Measurements from ENCODE around the gene MAML1. TPM values are rescaled to one million over a fixed set of nuclear protein-coding genes. Genes with fewer than 3 reads are reported as not detected.
"Not testable (repeated sequence)": the region's sequence is repeated elsewhere in the genome, so short reads cannot be mapped to it uniquely, and the experiment has no call there.

MAML1 gene
- total RNA-seq, 1 experiment from 2014 or later, result 10.6 TPM

DNA sequence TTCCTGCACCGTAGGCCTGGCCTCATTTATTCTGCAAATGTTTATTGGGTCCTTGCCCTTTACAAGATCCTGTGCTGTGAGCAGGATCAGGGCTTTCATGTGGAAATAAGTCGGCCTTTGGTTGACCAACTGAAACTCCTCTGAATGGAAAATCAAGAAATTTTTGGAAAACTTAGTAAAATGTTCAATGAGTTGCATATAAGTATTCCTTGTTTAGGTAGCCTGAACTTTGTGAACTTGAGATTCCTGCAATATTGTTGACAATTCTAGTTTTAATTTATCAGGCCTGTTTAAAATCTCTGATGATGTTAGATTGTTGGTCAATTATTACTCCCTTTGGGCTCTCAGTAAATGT, 1.1 kb downstream of the MAML1 start:
- H3F3A ChIP-seq (ENCODE audit: low read length, unreplicated experiment), result peaks cover 8% of the 10 kb centered on the region
- H3K4me3 ChIP-seq (ENCODE audit: low read length), result peak overlapping the region; percentile 85
- TSS peak; percentile 5 for BruUV-seq (replicated peaks)
- H3K27me3 ChIP-seq (ENCODE audit: low read length), result no peaks in the 10 kb centered on the region
- intact Hi-C loops (cut with micrococcal nuclease), result loop anchor here (2.0 kb wide), 2 partner anchors 29 to 35 kb away; partner anchors contain the start of gene CANX
- H3K4me2 ChIP-seq (ENCODE audit: low read length), result peak overlapping the region; percentile 93
- peaks cover 19% of the 10 kb centered on the region; the same call in 1 of the 2 replicates for H3K4me1 ChIP-seq (ENCODE audit: insufficient read depth, low read length)
- no peak overlapping the region for H2AFZ ChIP-seq (ENCODE audit: low read length)
- no peak overlapping the region for H3K27ac ChIP-seq (ENCODE audit: low read length)
- ATAC-seq, result no peak
- peaks cover 17% of the 10 kb centered on the region; the same call in 1 of the 2 replicates for H4K20me1 ChIP-seq (ENCODE audit: low read length)
- peak overlapping the region; percentile 85 for H3K9ac ChIP-seq (ENCODE audit: low read length)
- peaks cover 56% of the 10 kb centered on the region for H3K79me2 ChIP-seq (ENCODE audit: low read length)
- no peaks in the 10 kb centered on the region for H3K9me2 ChIP-seq (replicated peaks; ENCODE audit: low read length)
- CTCF ChIA-PET, result no interaction called here
- no peak for DNase-seq
- H3K36me3 ChIP-seq (ENCODE audit: low read depth, low read length), result peaks cover 18% of the 10 kb centered on the region; the same call in 1 of the 2 replicates
- POLR2A ChIA-PET (ENCODE audit: unreplicated experiment), result no interaction called here
- TF ChIP-seq EZH2 (IDR thresholded peaks at IDR 0.05; ENCODE audit: low read length, unreplicated experiment) (no peak), EZH2phosphoT487 (IDR thresholded peaks at IDR 0.05; ENCODE audit: borderline replicate concordance, low read length) (no peak)
- TF ChIP-seq, protein P1, sequence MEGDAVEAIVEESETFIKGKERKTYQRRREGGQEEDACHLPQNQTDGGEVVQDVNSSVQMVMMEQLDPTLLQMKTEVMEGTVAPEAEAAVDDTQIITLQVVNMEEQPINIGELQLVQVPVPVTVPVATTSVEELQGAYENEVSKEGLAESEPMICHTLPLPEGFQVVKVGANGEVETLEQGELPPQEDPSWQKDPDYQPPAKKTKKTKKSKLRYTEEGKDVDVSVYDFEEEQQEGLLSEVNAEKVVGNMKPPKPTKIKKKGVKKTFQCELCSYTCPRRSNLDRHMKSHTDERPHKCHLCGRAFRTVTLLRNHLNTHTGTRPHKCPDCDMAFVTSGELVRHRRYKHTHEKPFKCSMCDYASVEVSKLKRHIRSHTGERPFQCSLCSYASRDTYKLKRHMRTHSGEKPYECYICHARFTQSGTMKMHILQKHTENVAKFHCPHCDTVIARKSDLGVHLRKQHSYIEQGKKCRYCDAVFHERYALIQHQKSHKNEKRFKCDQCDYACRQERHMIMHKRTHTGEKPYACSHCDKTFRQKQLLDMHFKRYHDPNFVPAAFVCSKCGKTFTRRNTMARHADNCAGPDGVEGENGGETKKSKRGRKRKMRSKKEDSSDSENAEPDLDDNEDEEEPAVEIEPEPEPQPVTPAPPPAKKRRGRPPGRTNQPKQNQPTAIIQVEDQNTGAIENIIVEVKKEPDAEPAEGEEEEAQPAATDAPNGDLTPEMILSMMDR (conservative IDR thresholded peaks at IDR 0.05; ENCODE audit: low read depth, low read length), result no peak
- H3K9me3 ChIP-seq (ENCODE audit: low read length), result no peaks in the 10 kb centered on the region

DNA sequence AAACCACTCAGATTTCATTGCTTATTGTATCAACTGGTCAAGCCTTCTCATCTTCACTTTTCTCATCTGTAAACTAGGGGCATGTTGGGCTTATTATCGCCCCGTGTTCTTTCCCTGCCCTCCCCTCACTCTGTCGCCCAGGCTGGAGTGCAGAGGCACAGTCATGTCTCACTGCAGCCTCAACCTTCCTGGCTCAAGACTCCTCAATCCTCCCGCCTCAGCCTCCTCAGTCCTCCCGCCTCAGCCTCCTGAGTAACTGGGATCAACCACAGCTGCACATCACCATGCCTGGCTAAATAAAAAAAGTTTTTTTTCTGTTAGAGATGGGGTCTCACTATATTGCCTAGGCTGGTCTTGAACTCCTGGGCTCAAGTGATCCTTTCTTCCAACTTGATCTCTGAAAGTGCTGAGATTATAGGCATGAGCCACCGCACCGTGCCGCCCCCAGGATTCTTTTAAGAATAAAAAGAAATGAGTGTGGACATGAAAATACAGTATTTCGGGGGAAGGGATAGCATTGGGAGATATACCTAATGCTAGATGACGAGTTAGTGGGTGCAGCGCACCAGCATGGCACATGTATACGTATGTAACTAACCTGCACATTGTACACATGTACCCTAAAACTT, 2.0 kb downstream of the MAML1 start:
- Histone ChIP-seq H4K20me1 (ENCODE audit: low read length) (peaks cover 17% of the 10 kb centered on the region; the same call in 1 of the 2 replicates), H3K4me3 (ENCODE audit: low read length) (peak overlapping the region; percentile 85), H3K27ac (ENCODE audit: low read length) (no peak overlapping the region), H3K9ac (ENCODE audit: low read length) (peak overlapping the region; percentile 85; the same call in 1 of the 2 replicates), H3K27me3 (ENCODE audit: low read length) (no peaks in the 10 kb centered on the region), H3K9me2 (replicated peaks; ENCODE audit: low read length) (no peaks in the 10 kb centered on the region), H3K79me2 (ENCODE audit: low read length) (peaks cover 65% of the 10 kb centered on the region), H2AFZ (ENCODE audit: low read length) (no peak overlapping the region), H3K4me1 (ENCODE audit: insufficient read depth, low read length) (peaks cover 19% of the 10 kb centered on the region; the same call in 1 of the 2 replicates), H3F3A (ENCODE audit: low read length, unreplicated experiment) (peaks cover 8% of the 10 kb centered on the region), H3K4me2 (ENCODE audit: low read length) (peak overlapping the region; percentile 93), H3K9me3 (ENCODE audit: low read length) (no peaks in the 10 kb centered on the region), H3K36me3 (ENCODE audit: low read depth, low read length) (peaks cover 11% of the 10 kb centered on the region; the same call in 1 of the 2 replicates)
- no peak for TF ChIP-seq EZH2 (IDR thresholded peaks at IDR 0.05; ENCODE audit: low read length, unreplicated experiment)
- no peak for TF ChIP-seq EZH2phosphoT487 (IDR thresholded peaks at IDR 0.05; ENCODE audit: borderline replicate concordance, low read length)
- TF ChIP-seq, protein P1 (conservative IDR thresholded peaks at IDR 0.05; ENCODE audit: low read depth, low read length), result no peak
- ChIA-PET POLR2A (ENCODE audit: unreplicated experiment) (no interaction called here), CTCF (no interaction called here)
- no TSS peak for BruUV-seq (replicated peaks)
- intact Hi-C loops (cut with micrococcal nuclease), result no loop called here
- no peak for DNase-seq
- ATAC-seq, result no peak

DNA sequence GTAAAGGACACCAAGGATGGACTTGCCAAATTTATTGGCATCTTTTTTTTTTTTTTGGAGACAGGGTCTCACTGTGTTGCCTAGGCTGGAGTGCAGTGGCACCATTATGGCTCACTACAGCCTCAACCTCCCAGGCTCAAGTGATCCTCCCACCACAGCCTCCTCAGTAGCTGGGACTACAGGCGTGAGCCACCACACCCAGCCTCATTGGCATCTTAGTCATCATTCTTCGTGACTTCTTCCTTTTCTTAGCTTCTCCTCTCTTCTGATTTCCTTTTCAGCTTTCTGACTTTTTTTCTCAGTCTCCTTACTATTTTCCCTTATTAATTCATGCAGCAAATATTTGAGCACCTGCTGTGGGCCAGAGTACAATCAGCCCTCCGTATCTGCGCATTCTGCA, 6.1 kb downstream of the MAML1 start:
- POLR2A ChIA-PET (ENCODE audit: unreplicated experiment), result no interaction called here
- Histone ChIP-seq H3K4me1 (ENCODE audit: insufficient read depth, low read length) (peaks cover 7% of the 10 kb centered on the region; the same call in 1 of the 2 replicates), H3K27me3 (ENCODE audit: low read length) (no peaks in the 10 kb centered on the region), H3K36me3 (ENCODE audit: low read depth, low read length) (no peaks in the 10 kb centered on the region; the same call in 1 of the 2 replicates), H3K9ac (ENCODE audit: low read length) (no peak overlapping the region), H3K4me3 (ENCODE audit: low read length) (no peak overlapping the region), H4K20me1 (ENCODE audit: low read length) (peaks cover 15% of the 10 kb centered on the region; the same call in 1 of the 2 replicates), H3F3A (ENCODE audit: low read length, unreplicated experiment) (peaks cover 5% of the 10 kb centered on the region), H3K79me2 (ENCODE audit: low read length) (peaks cover 89% of the 10 kb centered on the region), H3K9me3 (ENCODE audit: low read length) (no peaks in the 10 kb centered on the region), H2AFZ (ENCODE audit: low read length) (no peak overlapping the region), H3K27ac (ENCODE audit: low read length) (no peak overlapping the region), H3K4me2 (ENCODE audit: low read length) (no peak overlapping the region), H3K9me2 (replicated peaks; ENCODE audit: low read length) (no peaks in the 10 kb centered on the region)
- ATAC-seq, result no peak
- TF ChIP-seq EZH2 (IDR thresholded peaks at IDR 0.05; ENCODE audit: low read length, unreplicated experiment), result no peak
- TF ChIP-seq, protein P1 (conservative IDR thresholded peaks at IDR 0.05; ENCODE audit: low read depth, low read length), result no peak
- TF ChIP-seq EZH2phosphoT487 (IDR thresholded peaks at IDR 0.05; ENCODE audit: borderline replicate concordance, low read length), result no peak
- no TSS peak for BruUV-seq (replicated peaks)
- intact Hi-C loops (cut with micrococcal nuclease), result no loop called here
- DNase-seq, result no peak
- CTCF ChIA-PET, result no interaction called here

DNA sequence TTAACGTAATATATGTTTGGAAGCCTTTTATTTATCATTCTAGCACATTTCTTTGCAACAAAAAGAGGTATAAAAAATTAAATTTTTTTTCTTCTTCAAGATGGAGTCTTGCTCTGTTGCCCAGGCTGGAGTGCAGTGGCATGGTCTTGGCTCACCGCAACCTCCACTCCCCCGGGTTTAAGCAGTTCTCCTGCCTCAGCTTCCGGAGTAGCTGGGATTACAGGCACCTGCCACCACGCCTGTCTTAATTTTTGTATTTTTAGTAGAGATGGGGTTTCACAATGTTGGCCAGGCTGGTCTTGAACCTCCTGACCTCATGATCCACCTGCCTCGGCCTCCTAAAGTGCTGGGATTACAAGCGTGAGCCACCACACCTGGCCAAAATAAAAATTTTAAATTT, 11.5 kb downstream of the MAML1 start:
- H3K27me3 ChIP-seq (ENCODE audit: low read length); H3K4me2 ChIP-seq (ENCODE audit: low read length); H3K9me2 ChIP-seq (replicated peaks; ENCODE audit: low read length); H4K20me1 ChIP-seq (ENCODE audit: low read length); ATAC-seq; H3K4me3 ChIP-seq (ENCODE audit: low read length); BruUV-seq (replicated peaks); H3F3A ChIP-seq (ENCODE audit: low read length, unreplicated experiment); H3K36me3 ChIP-seq (ENCODE audit: low read depth, low read length); H3K27ac ChIP-seq (ENCODE audit: low read length); H3K9ac ChIP-seq (ENCODE audit: low read length); CTCF ChIA-PET; H3K9me3 ChIP-seq (ENCODE audit: low read length); DNase-seq; intact Hi-C loops (cut with micrococcal nuclease); H3K4me1 ChIP-seq (ENCODE audit: insufficient read depth, low read length); POLR2A ChIA-PET (ENCODE audit: unreplicated experiment); H2AFZ ChIP-seq (ENCODE audit: low read length): not testable (repeated sequence)
- H3K79me2 ChIP-seq (ENCODE audit: low read length), result peaks cover 69% of the 10 kb centered on the region
